Activated naive CD8-positive, alpha-beta T cell treated with anti-CD3 and anti-CD28 coated beads, Interleukin-2, amount 50 U/mL, for 16 hours (primary cell): ENCODE data around the gene IFFO2.

Experiments used
- DNase-seq: peaks from one replicate; pipeline ENCODE4 v3.0.0-alpha.2; 2020; ENCODE audit warnings: low read depth, low spot score

IFFO2 gene

DNA sequence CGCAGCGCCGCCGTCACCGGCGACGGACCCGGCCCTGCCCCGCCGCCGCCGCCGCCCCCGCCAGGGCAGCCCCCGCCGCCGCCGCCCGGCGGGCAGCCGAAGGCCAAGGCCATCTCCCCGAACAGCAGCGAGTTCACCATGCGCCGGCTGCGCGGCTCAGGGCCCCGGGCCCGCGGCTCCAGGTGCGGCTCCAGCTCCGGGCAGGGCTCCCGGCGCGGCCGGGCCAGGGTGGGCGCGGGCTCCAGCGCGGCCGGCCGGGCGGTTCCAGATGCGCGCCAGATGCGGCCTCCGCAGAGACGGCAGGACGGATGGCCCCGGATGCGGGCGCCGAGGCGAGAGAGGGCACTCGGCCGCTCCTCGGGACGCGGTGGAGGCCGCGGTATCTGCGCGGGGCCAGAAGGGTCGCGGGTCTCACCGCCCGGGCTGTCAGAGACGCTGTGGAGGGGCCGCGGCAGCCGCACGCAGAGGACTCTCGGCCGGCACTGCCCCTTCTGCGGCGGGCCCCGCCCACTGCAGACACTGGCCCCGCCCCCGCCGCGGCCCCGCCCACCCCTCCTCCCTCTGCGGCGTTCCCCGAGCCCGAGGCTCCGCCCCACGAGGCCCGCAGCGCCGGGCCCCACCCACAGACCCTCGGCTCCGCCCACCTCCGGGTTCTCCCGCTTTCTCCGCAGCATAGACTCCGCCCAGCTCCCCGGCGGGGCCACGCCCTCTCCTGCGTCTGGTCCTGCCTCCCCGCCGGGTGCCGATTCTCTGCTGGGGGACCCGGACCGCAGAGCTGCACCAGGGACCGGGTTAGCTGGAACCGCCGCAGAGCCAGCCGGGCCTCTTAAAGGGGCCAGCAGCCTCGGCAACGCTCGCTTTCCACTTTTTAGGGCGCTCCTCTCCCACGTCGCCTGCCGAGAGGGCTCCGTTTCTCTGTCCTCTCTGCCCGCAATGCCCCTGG lies at the start of gene IFFO2:
Gene IFFO2, minus strand, starts transcription at position 484 of the 943 bp plus-strand sequence. Its CDS starts 344 bp downstream, at position 140.
- DNase-seq: peak; percentile 95

- DNase-seq: no peak
Measured at GRCh38 chr1:19006000-19006399, 49.5 kb upstream of the IFFO2 start.

DNA sequence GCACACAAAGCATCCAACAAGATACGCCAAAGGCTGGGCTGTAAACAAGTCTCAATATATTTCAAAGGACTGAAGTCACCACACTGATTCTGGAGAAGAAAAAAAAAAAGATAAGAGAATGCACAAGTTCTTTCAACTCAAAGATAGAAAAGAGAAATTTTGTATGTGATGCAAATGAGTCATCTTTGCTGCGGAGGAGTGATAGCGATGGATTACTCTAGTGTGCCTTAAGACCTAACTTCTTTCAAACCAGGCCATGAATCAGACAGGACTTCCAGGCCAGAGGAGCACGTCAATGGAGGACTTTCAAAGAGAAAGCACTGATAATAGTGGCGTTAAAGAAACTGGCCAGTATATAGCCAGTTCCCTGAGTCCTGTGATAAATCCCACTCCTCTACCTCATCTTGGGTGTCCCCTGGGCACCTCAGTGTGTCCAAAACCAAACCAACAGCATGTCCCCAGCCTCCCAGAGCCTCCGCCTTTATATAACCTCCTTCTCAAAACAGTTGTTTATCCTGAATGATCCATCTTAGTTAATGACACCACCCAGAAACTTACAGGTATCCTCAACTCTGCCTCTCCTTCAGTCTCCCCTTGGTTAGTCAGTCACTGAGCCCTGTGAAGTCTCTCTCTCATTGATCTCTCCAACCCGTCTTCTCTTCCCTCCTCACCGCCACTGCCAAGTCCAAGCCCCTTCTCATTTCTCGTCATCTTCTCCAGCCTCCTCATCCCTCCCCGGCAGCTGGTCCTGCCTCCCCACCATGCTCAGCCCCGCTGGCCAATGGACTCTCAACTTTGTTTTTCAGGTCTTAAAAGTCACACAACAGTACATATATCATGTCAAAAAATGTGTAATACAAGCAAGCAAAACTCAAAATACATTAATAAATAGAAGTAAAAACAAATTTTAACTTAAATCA lies 47.2 kb upstream of the IFFO2 start:
- no peak for DNase-seq

DNA sequence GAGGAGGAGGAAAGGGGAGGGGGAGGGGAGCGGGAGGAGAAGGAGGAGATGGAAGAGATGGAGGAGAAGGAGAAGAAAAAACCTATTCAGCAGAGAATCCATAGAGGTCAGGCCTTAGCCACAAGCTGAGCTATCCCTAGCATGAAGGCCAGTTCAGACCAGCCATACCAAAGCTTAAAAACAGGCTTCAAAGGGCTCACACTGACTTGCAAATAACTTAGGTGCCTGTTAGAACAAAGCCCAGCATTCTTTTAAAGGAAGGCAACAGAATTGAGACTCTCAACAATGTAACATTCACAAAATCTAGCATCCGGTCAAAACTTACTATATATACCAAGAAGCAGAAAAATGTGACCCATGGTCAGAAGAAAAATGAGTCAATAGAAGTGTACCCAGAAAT lies 43.6 kb upstream of the IFFO2 start:
- DNase-seq: no peak

DNA sequence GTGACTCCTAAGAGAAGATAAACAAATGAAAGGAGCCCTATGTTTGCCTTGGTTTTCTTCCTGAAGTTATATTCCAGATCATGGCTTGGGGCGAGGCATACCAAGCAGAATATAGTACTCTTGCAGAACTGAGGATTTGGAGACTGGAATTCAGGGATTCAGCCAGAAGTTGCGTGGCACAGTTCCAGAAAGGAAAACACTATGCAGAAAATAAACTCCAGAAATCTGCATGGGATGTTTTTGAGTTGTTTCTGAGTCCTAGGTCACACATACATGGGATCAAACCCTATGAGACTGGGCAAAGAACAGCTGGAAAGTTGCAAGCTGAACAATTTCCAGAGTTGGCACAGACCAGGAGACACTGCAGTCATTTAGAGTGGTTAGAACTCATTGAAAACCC lies 42.9 kb upstream of the IFFO2 start:
- DNase-seq: no peak

- DNase-seq: no peak
Measured at GRCh38 chr1:18998016-18998724, 41.7 kb upstream of the IFFO2 start.

DNA sequence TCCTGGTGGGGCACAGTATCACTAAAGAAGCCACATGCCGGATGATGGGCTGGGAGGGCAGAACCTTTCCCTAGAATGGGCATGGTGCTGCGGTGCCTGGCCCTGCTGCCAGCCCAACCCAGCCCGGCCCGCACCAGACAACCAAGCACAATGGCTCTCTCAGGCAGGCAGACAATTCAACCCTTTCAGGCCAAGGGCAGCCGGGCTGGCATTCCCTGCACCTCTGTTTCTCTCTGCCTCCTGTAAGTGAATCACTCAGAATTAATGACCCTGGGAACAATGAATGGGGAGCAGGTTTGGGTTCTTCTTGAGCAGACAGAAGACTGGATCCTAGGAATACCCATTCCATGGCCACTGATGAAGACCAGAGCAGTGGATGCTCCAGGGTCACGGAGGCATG lies 41.0 kb upstream of the IFFO2 start:
- no peak for DNase-seq

GRCh38 chr1:18996548-18997177 lies 40.2 kb upstream of the IFFO2 start:
- no peak for DNase-seq

- no peak for DNase-seq
Measured at GRCh38 chr1:18994381-18994780, 37.9 kb upstream of the IFFO2 start.

- no peak for DNase-seq
Measured at GRCh38 chr1:18992646-18993045, 36.2 kb upstream of the IFFO2 start.

DNA sequence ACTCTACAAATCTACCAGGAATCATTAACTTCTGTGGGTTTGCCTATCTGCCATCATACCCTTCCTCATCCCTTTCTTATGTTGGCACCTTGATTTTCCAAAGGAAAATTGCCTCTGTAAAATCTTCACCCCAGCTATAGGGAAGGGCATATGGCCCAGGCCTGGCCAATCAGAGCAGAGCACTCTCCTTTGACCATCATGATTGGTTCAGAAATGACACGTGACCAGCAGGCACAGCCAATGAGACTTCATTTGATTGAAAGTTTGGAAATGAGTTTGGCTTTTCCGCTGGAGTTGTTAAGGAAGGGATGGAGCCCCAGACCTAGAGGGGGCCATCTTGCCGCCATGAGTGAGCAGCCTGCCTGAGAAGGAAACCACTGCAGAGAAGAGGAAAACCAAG lies 35.1 kb upstream of the IFFO2 start:
- no peak for DNase-seq

DNA sequence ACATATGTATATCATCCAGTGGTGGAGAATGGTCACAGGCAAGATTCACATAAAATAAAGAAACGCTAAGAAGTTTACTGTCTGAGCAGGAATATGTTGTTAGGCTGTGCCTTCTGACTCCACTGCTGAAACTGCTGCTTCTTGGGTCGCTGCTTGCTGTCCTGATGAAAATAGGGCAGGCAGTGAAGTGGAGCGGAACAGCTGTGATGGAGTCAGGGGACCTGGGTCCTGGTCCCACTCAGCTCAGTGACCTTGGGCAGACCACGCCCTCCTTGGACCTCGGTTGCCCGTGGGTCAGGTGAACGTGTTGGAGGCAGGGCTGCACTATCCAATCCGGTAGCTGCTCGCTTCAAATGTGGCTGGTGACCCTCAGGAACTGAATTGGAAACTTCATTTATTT lies 33.4 kb upstream of the IFFO2 start:
- no peak for DNase-seq

- DNase-seq: no peak
Measured at GRCh38 chr1:18989176-18989799, 32.8 kb upstream of the IFFO2 start.

GRCh38 chr1:18981242-18981641 lies 24.8 kb upstream of the IFFO2 start:
- no peak for DNase-seq

- DNase-seq: no peak
Measured at GRCh38 chr1:18978706-18979105, 22.2 kb upstream of the IFFO2 start.

DNA sequence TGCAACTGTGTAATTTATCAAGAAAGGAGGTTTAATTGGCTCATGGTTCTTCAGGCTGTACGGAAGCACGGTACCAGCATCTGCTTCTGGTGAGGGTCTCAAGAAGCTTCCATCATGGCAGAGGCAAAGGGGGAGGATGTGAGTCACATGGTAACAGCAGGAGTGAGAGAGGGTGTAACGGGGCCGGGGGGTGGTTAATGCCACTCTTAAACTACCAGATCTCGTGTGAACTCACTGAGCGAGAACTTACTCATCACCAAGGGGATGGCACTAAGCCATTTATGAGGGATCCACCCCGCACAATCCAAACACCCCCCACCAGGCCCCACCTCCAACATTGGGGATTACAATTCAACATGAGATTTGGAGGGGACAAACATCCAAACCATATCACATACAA lies 21.0 kb upstream of the IFFO2 start:
- DNase-seq: no peak

- DNase-seq: no peak
Measured at GRCh38 chr1:18976096-18976495, 19.6 kb upstream of the IFFO2 start.

DNA sequence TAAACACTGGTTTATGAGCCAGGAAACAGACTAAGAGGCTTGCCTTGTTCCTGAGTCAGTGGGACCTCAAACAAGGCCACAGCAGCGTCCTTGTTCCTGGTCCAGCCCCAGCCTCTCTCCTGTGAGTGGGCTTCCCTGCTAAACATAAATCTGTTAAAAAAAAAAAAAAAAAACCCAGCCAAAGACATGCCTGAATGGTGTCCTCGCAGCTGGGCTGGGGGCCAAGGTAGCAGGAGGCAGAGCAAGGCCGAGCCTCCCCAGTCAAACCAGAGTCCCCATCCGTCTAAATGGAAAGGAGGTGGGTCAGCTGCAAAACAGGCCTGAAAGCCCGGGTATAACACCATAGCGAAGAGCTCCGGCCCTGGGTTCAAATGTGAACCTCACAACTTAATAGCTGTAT lies 18.1 kb upstream of the IFFO2 start:
- DNase-seq: no peak

- no peak for DNase-seq
Measured at GRCh38 chr1:18974005-18974404, 17.5 kb upstream of the IFFO2 start.

GRCh38 chr1:18973446-18973955 lies 17.0 kb upstream of the IFFO2 start:
- no peak for DNase-seq

GRCh38 chr1:18972991-18973390 lies 16.5 kb upstream of the IFFO2 start:
- DNase-seq: no peak
